ENCODE data around the gene KCNN2.

DNA sequence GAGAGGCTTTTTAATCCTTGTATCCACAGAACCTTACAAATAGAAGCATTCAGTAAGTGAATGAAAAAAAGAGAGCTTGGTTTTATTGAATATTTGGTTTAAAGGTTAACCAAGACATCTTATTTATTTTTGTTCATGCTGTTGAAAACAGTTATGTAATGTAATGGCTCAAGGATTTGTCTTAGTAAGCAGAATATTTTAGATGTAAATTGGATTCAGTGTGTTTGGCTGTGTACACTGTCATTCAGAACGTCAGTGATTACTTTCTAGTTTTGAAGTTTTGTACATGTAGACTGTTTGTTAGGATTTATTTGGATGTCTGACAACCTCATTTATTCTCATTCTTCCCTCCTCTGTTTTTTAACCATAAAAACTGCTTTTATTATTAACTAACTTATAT lies 31.3 kb downstream of the KCNN2 start:
- TF ChIP-seq, protein P1, sequence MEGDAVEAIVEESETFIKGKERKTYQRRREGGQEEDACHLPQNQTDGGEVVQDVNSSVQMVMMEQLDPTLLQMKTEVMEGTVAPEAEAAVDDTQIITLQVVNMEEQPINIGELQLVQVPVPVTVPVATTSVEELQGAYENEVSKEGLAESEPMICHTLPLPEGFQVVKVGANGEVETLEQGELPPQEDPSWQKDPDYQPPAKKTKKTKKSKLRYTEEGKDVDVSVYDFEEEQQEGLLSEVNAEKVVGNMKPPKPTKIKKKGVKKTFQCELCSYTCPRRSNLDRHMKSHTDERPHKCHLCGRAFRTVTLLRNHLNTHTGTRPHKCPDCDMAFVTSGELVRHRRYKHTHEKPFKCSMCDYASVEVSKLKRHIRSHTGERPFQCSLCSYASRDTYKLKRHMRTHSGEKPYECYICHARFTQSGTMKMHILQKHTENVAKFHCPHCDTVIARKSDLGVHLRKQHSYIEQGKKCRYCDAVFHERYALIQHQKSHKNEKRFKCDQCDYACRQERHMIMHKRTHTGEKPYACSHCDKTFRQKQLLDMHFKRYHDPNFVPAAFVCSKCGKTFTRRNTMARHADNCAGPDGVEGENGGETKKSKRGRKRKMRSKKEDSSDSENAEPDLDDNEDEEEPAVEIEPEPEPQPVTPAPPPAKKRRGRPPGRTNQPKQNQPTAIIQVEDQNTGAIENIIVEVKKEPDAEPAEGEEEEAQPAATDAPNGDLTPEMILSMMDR (IDR thresholded peaks at IDR 0.05), result no peak
- no peak for TF ChIP-seq ATF1 (CRISPR knock-in tag; IDR thresholded peaks at IDR 0.05)
- no peak for TF ChIP-seq GABPB1 (CRISPR knock-in tag; IDR thresholded peaks at IDR 0.05)
- no peak for TF ChIP-seq ZBTB21 (CRISPR knock-in tag; IDR thresholded peaks at IDR 0.05; ENCODE audit: borderline replicate concordance)
- TF ChIP-seq, protein P2, sequence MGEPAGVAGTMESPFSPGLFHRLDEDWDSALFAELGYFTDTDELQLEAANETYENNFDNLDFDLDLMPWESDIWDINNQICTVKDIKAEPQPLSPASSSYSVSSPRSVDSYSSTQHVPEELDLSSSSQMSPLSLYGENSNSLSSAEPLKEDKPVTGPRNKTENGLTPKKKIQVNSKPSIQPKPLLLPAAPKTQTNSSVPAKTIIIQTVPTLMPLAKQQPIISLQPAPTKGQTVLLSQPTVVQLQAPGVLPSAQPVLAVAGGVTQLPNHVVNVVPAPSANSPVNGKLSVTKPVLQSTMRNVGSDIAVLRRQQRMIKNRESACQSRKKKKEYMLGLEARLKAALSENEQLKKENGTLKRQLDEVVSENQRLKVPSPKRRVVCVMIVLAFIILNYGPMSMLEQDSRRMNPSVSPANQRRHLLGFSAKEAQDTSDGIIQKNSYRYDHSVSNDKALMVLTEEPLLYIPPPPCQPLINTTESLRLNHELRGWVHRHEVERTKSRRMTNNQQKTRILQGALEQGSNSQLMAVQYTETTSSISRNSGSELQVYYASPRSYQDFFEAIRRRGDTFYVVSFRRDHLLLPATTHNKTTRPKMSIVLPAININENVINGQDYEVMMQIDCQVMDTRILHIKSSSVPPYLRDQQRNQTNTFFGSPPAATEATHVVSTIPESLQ (CRISPR knock-in tag; IDR thresholded peaks at IDR 0.05), result no peak
- TF ChIP-seq, protein P3, sequence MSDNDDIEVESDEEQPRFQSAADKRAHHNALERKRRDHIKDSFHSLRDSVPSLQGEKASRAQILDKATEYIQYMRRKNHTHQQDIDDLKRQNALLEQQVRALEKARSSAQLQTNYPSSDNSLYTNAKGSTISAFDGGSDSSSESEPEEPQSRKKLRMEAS (CRISPR knock-in tag; IDR thresholded peaks at IDR 0.05), result no peak
- TF ChIP-seq TEAD4 (CRISPR knock-in tag; IDR thresholded peaks at IDR 0.05), result no peak
- no peak for TF ChIP-seq MXD4 (CRISPR knock-in tag; IDR thresholded peaks at IDR 0.05; ENCODE audit: borderline replicate concordance)
- TF ChIP-seq, protein P4, sequence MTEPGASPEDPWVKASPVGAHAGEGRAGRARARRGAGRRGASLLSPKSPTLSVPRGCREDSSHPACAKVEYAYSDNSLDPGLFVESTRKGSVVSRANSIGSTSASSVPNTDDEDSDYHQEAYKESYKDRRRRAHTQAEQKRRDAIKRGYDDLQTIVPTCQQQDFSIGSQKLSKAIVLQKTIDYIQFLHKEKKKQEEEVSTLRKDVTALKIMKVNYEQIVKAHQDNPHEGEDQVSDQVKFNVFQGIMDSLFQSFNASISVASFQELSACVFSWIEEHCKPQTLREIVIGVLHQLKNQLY (CRISPR knock-in tag; IDR thresholded peaks at IDR 0.05), result no peak
